Stimulated activated CD8-positive, alpha-beta memory T cell treated with anti-CD3 and anti-CD28 coated beads, Interleukin-4, amount 100 ng/mL, for 1 hour (primary cell): ENCODE data around the gene CFAP61.
"Not testable (repeated sequence)": the region's sequence is repeated elsewhere in the genome, so short reads cannot be mapped to it uniquely, and the experiment has no call there.

Experiments
- DNase-seq, 2 donors: peaks; one replicate each; pipeline ENCODE4 v3.0.0-alpha.2; 2020; ENCODE audit warnings: low read depth in 2 of 2, low spot score in 1 of 2

CFAP61 gene

GRCh38 chr20:20231528-20232298 is 179.4 kb downstream of the CFAP61 start:
- DNase-seq: no peak

- no peak for DNase-seq
Measured at GRCh38 chr20:20233041-20233514, 180.7 kb downstream of the CFAP61 start.

GRCh38 chr20:20235681-20236080 is 183.3 kb downstream of the CFAP61 start:
- DNase-seq: no peak

GRCh38 chr20:20237093-20237959 is 185.0 kb downstream of the CFAP61 start:
- no peak for DNase-seq

GRCh38 chr20:20241976-20242375 is 189.6 kb downstream of the CFAP61 start:
- DNase-seq: no peak

- DNase-seq: not testable (repeated sequence)
Measured at GRCh38 chr20:20244384-20244783, 192.1 kb downstream of the CFAP61 start.

GRCh38 chr20:20246996-20247633 is 194.8 kb downstream of the CFAP61 start:
- DNase-seq: no peak

GRCh38 chr20:20248620-20249200 is 196.4 kb downstream of the CFAP61 start:
- no peak for DNase-seq

- DNase-seq: no peak
Measured at GRCh38 chr20:20251317-20251716, 199.0 kb downstream of the CFAP61 start.

GRCh38 chr20:20251836-20252235 is 199.5 kb downstream of the CFAP61 start:
- DNase-seq: no peak

GRCh38 chr20:20253039-20253743 is 200.9 kb downstream of the CFAP61 start:
- DNase-seq: no peak

- no peak for DNase-seq
Measured at GRCh38 chr20:20253744-20254330, 201.5 kb downstream of the CFAP61 start.

GRCh38 chr20:20255099-20255498 is 202.8 kb downstream of the CFAP61 start:
- DNase-seq: no peak

GRCh38 chr20:20259533-20259932 is 207.2 kb downstream of the CFAP61 start:
- no peak for DNase-seq

GRCh38 chr20:20261159-20261558 is 208.8 kb downstream of the CFAP61 start:
- no peak for DNase-seq

- no peak for DNase-seq
Measured at GRCh38 chr20:20265210-20265609, 212.9 kb downstream of the CFAP61 start.

- DNase-seq: no peak
Measured at GRCh38 chr20:20266552-20266951, 214.2 kb downstream of the CFAP61 start.

- DNase-seq: no peak
Measured at GRCh38 chr20:20267685-20268370, 215.5 kb downstream of the CFAP61 start.

- no peak for DNase-seq
Measured at GRCh38 chr20:20271271-20271670, 218.9 kb downstream of the CFAP61 start.

- no peak for DNase-seq
Measured at GRCh38 chr20:20272686-20273085, 220.4 kb downstream of the CFAP61 start.
